Osteoblast (primary cell): Measurements from ENCODE around the gene SEPTIN6. TPM values are rescaled to one million over a fixed set of nuclear protein-coding genes. Genes with fewer than 3 reads are reported as not detected.
"Not testable (repeated sequence)": the region's sequence is repeated elsewhere in the genome, so short reads cannot be mapped to it uniquely, and the experiment has no call there.

ENCODE experiments used
- DNase-seq: peaks from one replicate; pipeline ENCODE4 v3.0.0; 2011; ENCODE audit warnings: low spot score, mixed read lengths; ENCODE audit not compliant: insufficient read length; ENCODE audit errors: missing footprints
- H2AFZ ChIP-seq: 2 replicates; pipeline ENCODE4 v1.6.0; 2011; ENCODE audit warnings: mild to moderate bottlenecking, low read length
- H3K27ac ChIP-seq: 2 replicates; pipeline ENCODE4 v1.5.1; 2011; ENCODE audit warnings: mild to moderate bottlenecking, low read depth, low read length, moderate library complexity
- H3K27me3 ChIP-seq: 2 replicates; pipeline ENCODE4 v1.6.0; 2012; ENCODE audit warnings: mild to moderate bottlenecking, control low read depth, inconsistent platforms, low read length, moderate library complexity; ENCODE audit not compliant: insufficient read depth
- H3K36me3 ChIP-seq: 2 replicates; pipeline ENCODE4 v1.5.1; 2011; ENCODE audit warnings: mild to moderate bottlenecking, low read length, control low read depth, moderate library complexity; ENCODE audit not compliant: insufficient read depth
- H3K4me1 ChIP-seq: 2 replicates; pipeline ENCODE4 v1.5.1; 2011; ENCODE audit warnings: mild to moderate bottlenecking, low read length, control low read depth, moderate library complexity; ENCODE audit not compliant: insufficient read depth
- H3K4me2 ChIP-seq: 2 replicates; pipeline ENCODE4 v1.6.0; 2011; ENCODE audit warnings: mild to moderate bottlenecking, low read length; ENCODE audit not compliant: insufficient read depth
- H3K4me3 ChIP-seq: fragments of 200-600 bp; sonication (generic); 3 replicates; pipeline ENCODE4 v1.5.1; 2012; ENCODE audit warnings: mild to moderate bottlenecking, low read length, inconsistent platforms; ENCODE audit not compliant: insufficient read depth
- H3K79me2 ChIP-seq: 2 replicates; pipeline ENCODE4 v1.6.0; 2012; ENCODE audit warnings: mild to moderate bottlenecking, low read length, control low read depth, inconsistent platforms; ENCODE audit not compliant: insufficient read depth
- H3K9me3 ChIP-seq: 2 replicates; pipeline ENCODE4 v1.5.1; 2011; ENCODE audit warnings: low read depth, low read length, control low read depth
- H4K20me1 ChIP-seq: 2 replicates; pipeline ENCODE4 v1.6.0; 2012; ENCODE audit warnings: mild to moderate bottlenecking, low read length, control low read depth; ENCODE audit not compliant: insufficient read depth
- total RNA-seq: library from RNA; depleted of rRNA; stranded (reverse); fragments of >200 nt; gene quantifications from 2 replicates; pipeline ENCODE4 v1.2.3, GENCODE V29; 2012
- TF ChIP-seq, protein P1 (sequence below): IDR thresholded peaks from 2 replicates; pipeline ENCODE4 v1.5.1; 2011; ENCODE audit warnings: mild to moderate bottlenecking, low read depth, low read length, moderate library complexity; ENCODE audit errors: extremely low read depth

Gene SEPTIN6
- total RNA-seq, 1 donor: 9.0 TPM

DNA sequence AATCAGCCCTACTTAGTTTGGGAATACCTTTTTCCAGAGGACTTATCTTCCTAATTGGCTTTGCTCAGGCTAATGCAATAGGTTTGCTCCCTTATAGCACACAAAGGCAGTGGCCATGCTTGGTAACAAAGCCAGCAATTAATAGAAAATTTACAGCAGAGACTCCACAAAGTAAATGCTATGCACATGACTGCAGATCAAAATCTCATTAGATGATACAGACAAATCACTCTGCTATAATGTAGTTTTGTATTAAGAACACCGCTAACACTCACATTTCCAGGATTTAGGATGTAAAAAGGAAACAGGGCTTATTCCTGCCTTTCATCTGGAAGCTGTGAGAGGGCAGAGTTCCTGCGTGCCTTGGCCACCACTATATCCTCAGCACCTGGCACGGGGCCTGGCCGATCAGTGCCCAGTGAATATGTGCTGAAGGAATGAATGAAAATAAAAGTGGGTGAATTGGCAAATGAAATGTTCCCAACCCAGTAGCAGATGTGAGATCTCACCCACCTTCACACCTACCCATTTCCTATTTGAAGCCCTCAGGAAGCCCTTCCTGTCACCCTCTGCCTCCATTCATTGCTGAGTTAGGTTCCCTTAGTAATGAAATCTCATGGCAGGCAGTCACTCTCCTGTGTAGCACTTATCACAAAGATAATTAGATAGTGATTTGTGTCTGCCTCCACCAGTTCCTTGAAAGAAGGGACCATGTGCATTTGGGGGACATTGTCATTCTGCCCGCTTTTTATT, 5.1 kb downstream of the SEPTIN6 start:
- no peaks in the 10 kb centered on the region for H3K27me3 ChIP-seq
- H3K9me3 ChIP-seq: no peaks in the 10 kb centered on the region
- H3K4me1 ChIP-seq: no peaks in the 10 kb centered on the region
- H3K4me3 ChIP-seq: no peak overlapping the region
- H3K27ac ChIP-seq: no peak overlapping the region
- TF ChIP-seq, protein P1, sequence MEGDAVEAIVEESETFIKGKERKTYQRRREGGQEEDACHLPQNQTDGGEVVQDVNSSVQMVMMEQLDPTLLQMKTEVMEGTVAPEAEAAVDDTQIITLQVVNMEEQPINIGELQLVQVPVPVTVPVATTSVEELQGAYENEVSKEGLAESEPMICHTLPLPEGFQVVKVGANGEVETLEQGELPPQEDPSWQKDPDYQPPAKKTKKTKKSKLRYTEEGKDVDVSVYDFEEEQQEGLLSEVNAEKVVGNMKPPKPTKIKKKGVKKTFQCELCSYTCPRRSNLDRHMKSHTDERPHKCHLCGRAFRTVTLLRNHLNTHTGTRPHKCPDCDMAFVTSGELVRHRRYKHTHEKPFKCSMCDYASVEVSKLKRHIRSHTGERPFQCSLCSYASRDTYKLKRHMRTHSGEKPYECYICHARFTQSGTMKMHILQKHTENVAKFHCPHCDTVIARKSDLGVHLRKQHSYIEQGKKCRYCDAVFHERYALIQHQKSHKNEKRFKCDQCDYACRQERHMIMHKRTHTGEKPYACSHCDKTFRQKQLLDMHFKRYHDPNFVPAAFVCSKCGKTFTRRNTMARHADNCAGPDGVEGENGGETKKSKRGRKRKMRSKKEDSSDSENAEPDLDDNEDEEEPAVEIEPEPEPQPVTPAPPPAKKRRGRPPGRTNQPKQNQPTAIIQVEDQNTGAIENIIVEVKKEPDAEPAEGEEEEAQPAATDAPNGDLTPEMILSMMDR: no peak
- H3K36me3 ChIP-seq: no peaks in the 10 kb centered on the region
- no peaks in the 10 kb centered on the region for H3K79me2 ChIP-seq
- no peak for DNase-seq
- no peak overlapping the region for H2AFZ ChIP-seq
- no peak overlapping the region for H3K4me2 ChIP-seq
- no peaks in the 10 kb centered on the region for H4K20me1 ChIP-seq

DNA sequence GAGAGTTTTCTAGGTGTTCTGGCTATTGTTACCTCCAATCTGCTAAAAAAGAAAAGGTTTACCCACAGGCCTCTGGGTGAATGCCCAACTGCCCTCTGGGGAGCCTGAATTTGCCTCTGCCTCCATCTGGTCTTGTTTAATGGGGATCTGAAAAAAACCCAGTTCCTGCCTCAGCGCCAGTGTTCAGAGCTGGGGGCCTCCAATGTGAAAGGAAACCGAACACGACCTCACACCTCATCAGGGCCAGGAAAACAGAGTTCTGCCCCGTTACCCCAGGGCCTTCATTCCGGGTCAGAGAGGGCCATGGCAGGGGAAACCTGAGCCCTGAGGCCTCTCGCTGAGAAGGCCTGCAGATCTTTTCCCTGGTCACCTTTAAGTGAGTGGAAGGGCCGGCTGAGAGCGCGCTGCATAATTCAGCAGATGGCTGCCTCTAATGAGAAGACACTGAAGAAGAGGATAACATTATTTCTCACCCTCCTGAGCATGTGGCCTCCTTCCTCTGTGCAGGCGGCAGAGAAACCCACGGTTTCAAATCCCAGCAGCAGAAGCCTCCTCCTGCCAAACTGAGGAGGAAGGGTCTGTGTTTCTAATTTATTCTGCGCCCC, 6.8 kb downstream of the SEPTIN6 start:
- Histone ChIP-seq H3K4me1 (no peaks in the 10 kb centered on the region), H3K36me3 (no peaks in the 10 kb centered on the region), H3K4me2 (peak overlapping the region; percentile 15), H3K27me3 (no peaks in the 10 kb centered on the region), H3K9me3 (no peaks in the 10 kb centered on the region), H4K20me1 (no peaks in the 10 kb centered on the region), H3K79me2 (no peaks in the 10 kb centered on the region), H3K27ac (no peak overlapping the region), H2AFZ (peak overlapping the region; percentile 19), H3K4me3 (no peak overlapping the region)
- DNase-seq: no peak
- TF ChIP-seq, protein P1: no peak

DNA sequence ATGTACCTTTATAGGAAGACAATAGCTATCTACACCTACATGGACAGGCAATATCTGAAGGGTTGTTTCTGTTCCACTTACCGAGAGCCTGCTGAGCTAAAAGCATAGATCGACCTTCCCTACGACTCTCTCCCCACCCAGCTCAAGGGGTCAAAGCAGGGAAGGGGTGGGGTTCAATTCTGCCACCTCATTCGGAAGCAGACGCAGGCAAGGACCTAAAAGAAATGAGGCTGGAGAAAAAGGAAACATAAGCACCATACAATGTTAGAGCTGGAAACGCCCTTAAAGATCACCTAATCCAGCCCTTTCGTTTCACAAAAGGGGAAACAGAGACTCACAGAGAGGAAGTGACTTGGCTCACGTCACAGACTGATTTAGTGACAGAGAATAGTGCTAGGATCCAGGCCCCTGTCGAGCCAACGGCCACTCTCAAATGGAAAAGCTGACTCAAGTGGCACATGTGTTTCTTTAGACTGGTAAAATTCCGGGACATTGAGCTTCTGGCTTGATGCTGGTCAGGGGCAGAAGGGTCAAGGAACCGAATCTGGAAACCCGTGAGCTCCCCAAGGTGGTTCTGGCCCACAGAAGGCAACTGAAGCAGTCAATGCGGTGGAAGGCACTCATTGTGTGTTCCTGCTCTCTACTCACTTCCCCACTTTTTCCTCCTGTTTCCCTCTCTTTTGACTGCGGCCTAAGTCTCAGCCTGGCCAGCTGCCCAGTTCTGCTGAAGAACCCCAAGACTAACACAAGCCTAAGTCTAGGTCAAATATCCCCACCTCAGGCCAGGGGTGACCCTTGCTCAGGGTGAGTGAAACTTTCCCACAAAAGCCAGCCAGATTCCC, 7.5 kb downstream of the SEPTIN6 start:
- no peak overlapping the region for H3K27ac ChIP-seq
- no peak overlapping the region for H3K4me3 ChIP-seq
- TF ChIP-seq, protein P1: no peak
- peak overlapping the region; percentile 10 for H2AFZ ChIP-seq
- H3K9me3 ChIP-seq: no peaks in the 10 kb centered on the region
- H3K79me2 ChIP-seq: no peaks in the 10 kb centered on the region
- no peak for DNase-seq
- H3K4me1 ChIP-seq: no peaks in the 10 kb centered on the region
- H3K36me3 ChIP-seq: no peaks in the 10 kb centered on the region
- H3K4me2 ChIP-seq: no peak overlapping the region
- no peaks in the 10 kb centered on the region for H3K27me3 ChIP-seq
- no peaks in the 10 kb centered on the region for H4K20me1 ChIP-seq

DNA sequence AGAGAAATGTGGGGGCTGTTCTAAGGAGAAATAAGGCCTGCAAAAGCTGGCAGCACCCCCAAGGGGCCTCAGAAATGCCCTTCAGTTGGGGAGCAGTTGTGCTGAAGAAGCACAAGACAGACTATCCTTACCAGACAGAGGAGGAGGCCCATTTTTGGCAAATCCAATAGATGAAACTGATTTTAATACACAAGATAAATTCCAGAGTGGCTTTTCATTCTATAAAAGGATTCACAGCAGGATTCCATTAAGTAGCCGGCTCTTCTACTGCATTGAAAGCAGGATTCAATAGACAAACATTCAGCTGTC, 8.1 kb downstream of the SEPTIN6 start:
- TF ChIP-seq, protein P1: no peak
- H3K4me2 ChIP-seq: no peak overlapping the region
- no peak overlapping the region for H3K27ac ChIP-seq

DNA sequence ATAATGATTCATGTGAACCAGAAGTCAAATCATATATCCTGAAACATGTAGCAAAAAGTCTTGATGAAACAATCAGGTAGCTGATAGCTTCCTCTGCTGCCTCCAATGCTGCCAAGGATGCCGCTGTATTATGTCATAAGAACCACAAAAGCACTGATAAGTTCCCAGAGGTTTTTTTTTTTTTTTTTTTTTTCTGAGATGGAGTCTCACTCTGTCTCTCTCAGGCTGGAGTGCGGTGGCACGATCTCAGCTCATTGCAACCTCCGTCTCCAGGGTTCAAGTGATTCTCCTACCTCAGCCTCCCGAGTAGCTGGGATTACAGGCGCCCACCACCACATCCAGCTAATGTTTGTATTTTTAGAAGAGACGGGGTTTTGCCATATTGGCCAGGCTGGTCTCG, 8.7 kb downstream of the SEPTIN6 start:
- H3K36me3 ChIP-seq, H3K4me2 ChIP-seq, DNase-seq, H4K20me1 ChIP-seq, H3K9me3 ChIP-seq, H2AFZ ChIP-seq, H3K27ac ChIP-seq, H3K4me1 ChIP-seq, H3K79me2 ChIP-seq, H3K4me3 ChIP-seq, H3K27me3 ChIP-seq: not testable (repeated sequence)

More for the DNA sequence above, 8.1 kb downstream of the SEPTIN6 start:
- Histone ChIP-seq H3K9me3 (no peaks in the 10 kb centered on the region), H3K4me1 (no peaks in the 10 kb centered on the region), H3K36me3 (no peaks in the 10 kb centered on the region), H3K79me2 (no peaks in the 10 kb centered on the region), H3K4me3 (no peak overlapping the region), H2AFZ (no peak overlapping the region), H4K20me1 (no peaks in the 10 kb centered on the region), H3K27me3 (no peaks in the 10 kb centered on the region)
- DNase-seq: no peak
